ENCODE results near the gene C1orf226. TPM values are rescaled to one million over a fixed set of nuclear protein-coding genes. Genes with fewer than 3 reads are reported as not detected.
"Not testable (repeated sequence)": the region's sequence is repeated elsewhere in the genome, so short reads cannot be mapped to it uniquely, and the experiment has no call there.

The C1orf226 gene, protein sequence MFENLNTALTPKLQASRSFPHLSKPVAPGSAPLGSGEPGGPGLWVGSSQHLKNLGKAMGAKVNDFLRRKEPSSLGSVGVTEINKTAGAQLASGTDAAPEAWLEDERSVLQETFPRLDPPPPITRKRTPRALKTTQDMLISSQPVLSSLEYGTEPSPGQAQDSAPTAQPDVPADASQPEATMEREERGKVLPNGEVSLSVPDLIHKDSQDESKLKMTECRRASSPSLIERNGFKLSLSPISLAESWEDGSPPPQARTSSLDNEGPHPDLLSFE
- not detected for total RNA-seq

- DNase-seq = no peak
These were observed at the start of gene C1orf226 for GRCh38 chr1:162381383-162381782. Gene C1orf226, plus strand, starts transcription at chr1:162381728. Its CDS starts 174 bp downstream, at chr1:162381902.

DNA sequence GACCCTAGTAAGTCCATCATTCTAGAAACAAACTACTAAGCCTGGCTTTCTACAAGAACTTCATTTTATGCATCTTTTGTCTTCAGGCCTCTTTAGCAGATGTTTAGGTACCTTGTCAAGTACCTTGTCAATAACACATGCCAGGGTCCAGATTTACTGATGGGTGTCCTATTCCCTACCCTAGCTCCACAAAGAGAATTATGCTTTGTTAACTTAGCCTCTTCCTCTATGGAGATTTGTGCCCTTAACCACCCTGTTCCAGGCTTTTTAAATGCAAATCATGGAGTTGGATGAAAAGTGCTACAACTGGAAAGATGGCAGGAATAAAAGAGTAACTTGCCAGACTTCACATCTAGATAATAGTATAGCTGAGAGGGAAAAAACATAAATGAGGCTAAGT lies 47.5 kb upstream of the C1orf226 start:
- DNase-seq = no peak

GRCh38 chr1:162335126-162335525 lies 46.4 kb upstream of the C1orf226 start:
- no peak for DNase-seq

DNA sequence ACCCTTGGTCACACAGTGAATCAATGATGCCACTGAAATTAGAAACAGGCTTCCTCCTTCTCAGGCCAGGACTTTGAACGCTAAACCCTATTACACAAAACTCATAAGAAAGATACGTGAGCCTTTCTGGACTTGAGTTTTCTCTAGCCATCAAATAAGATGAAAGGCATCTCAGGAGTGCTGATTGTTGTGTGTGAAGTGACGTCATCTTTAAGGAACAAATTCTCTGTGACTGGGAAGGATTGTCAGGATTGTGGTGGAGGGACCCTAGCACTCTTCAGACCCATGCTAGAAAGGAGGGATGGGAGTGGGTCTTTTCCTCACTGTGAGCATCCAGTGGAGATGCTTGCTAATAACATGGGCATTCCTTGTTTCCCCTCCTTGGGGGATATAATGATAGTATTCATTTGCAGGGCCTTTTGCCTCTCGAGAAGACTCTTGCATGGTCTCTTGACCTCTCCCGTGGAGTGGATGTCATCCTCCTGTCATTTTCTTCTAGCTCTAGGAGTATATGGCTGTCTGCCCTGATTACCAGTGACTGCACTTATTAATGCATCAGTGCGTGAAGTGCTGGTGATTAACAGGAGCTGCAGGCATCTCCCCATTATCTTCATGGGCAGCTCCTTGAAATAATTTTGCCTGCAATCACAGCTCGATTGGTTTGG lies 44.8 kb upstream of the C1orf226 start:
- DNase-seq = no peak

DNA sequence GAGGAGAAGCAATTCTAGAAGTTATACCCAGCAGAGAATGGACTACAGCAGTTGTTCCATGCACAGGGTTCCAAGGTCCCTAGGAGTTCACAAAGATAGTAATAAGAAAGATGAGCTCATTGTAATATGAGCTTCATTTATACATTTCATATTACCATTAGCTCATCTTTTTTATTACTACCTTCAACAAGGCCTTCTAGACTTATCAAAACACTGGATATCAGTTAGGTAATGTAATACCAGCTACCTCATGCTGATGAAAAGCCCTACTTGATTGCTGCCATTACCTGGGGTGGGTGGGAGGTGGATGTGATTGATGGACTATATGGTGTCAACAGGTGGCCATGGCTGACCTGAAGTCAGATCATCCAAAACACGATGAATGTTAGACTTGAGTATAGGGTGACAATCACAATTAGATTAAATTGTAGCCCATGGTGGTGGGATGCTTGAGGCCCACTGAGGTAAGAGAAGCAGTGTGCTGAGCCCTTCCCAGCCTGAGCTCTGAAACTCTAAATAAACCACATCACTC lies 39.0 kb upstream of the C1orf226 start:
- no peak for DNase-seq

GRCh38 chr1:162343470-162343869 lies 38.1 kb upstream of the C1orf226 start:
- DNase-seq = no peak

DNA sequence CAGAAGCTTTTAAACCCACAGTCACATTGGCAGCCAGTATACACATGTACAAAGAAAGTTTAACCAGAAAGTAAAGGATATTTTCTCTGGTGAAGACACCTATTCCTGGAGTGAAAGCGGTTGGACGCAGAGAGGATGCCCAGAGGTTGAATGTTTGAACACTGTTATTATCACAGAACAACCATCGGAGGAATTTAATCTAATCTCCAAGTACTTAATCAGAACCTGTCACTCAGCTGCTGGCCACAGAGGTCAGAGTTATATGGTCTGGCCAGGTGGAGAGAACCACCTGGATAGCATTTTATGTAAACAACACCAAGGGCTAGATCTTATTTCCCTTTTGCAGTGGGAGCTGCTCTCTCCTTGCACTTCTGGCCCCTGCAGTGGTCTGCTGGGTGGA lies 34.2 kb upstream of the C1orf226 start:
- DNase-seq = no peak

- no peak for DNase-seq
These were observed 31.7 kb upstream of the C1orf226 start for GRCh38 chr1:162349635-162350330.

- DNase-seq = no peak
These were observed 30.2 kb upstream of the C1orf226 start for GRCh38 chr1:162351246-162351842.

DNA sequence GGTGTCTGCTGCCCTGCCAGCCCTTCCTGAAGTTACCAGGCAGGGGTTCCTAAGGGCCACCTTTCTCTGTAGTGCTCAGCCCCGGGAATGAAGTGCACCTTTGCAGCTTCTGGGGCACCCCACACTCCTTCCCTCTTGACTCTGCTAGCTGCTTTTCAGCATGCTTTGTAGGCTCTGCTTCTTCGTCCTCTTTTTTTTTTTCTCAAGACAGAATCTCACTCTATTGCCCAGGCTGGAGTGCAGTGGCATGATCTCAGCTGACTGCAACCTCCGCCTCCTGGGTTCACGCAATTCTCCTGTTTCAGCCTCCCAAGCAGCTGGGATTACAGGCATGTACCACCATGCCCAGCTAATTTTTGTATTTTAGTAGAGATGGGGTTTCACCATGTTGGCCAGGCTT lies 29.7 kb upstream of the C1orf226 start:
- not testable (repeated sequence) for DNase-seq

GRCh38 chr1:162353078-162353477 lies 28.4 kb upstream of the C1orf226 start:
- DNase-seq = no peak

- DNase-seq = no peak
These were observed 27.8 kb upstream of the C1orf226 start for GRCh38 chr1:162353702-162354101.

DNA sequence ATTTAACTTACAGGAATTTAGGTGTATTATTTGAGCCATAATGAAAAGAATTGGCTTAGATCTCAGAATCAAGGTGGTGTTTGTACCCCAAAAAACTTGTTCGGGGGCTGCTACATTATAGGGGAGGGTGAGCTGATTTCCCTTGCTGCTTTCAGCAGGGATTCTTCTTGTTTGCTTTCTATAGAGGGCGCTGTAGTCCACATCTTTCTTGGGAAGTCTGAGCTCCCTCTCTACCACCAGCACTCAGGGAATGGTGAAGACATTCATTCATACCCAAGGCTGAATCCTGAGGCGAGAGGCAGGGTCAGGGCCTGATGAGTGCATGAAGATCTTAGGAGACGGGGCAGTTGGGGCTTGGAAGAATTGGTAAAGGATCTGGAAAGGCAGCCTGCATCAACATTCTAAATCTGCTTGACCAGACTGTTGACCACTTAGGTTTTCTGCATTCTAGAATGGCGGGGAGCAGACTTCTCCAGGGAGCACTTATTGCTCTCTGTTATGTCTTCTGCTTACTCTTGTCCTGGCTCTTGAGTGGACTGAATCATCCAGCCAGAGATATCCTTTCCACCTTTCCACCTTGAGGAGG lies 23.8 kb upstream of the C1orf226 start:
- no peak for DNase-seq

- no peak for DNase-seq
These were observed 22.6 kb upstream of the C1orf226 start for GRCh38 chr1:162358928-162359327.

- no peak for DNase-seq
These were observed 21.8 kb upstream of the C1orf226 start for GRCh38 chr1:162359523-162360236.

DNA sequence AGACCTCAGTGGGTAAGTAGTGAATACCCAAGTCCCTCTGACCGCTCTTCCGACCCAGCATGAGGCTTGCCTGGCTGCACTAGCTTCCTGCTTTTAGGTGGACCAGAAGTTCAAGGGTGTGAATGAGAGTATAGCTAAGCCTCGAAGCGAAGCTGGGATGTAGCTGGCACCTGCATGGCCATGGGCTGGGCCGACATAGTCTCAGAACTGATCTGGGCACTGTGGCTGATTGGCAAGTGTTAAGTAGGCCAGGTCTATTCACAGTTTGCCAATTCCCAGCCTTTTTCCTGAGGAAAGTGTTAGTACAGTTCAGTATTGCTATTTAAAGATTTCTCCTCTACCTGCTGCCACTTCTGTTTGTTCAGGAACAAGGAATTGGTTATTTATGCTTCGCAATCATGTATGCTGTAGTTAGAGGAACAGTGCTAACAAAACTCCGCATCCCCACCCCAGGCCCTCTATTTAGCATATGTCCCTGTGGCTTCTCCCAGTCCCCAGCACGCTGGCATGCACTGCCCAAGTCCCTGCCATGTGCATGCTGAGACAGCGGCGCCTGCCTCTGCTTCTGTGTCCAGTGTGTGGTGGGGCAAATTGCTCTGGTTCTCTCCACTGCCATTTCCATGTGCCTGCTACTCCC lies 21.2 kb upstream of the C1orf226 start:
- no peak for DNase-seq

GRCh38 chr1:162360874-162361260 lies 20.7 kb upstream of the C1orf226 start:
- DNase-seq = no peak

GRCh38 chr1:162361349-162361748 lies 20.2 kb upstream of the C1orf226 start:
- DNase-seq = no peak

DNA sequence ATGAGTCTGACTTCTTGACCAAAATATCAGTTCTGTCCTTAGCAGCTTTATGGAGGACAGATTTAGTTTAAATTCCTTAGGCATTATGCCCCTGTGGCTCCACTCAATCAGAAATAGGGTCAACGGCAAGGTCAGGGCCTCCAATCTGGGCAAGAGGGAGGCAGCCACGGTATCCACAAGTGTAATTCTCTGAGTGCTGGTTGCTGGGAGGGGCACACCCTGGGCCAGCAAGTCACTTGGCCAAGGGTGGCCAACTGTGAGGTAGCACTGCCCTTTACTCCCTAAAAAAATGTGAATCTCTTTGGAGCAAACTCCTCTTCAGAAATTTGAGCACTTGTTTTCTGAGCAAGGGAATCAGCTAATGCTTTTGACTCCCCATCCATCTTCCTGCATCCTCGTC lies 17.7 kb upstream of the C1orf226 start:
- DNase-seq = no peak

DNA sequence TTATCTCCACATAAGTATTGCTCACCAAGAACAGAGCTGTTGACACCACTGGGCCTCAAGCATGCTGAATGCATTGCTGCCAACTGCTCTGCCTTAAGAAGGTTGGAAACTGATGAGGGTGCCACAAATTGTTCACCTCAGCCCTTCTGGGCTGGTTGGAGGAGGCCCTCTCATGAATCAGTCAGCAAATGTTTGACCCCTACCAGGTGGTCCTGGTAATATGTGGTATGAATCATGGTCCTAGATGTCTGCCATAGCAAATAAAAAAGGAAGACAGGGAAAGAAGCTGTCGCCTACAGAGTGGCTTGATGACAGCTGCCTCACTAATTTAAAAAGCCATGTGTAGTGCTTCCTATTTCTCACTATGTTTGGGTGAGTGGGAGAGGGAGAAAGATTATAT lies 17.0 kb upstream of the C1orf226 start:
- DNase-seq = no peak

GRCh38 chr1:162365284-162366020 lies 16.1 kb upstream of the C1orf226 start:
- DNase-seq = no peak
